ENCODE data around the gene ZNF521.

ZNF521 gene

GRCh38 chr18:25145731-25146511, 206.0 kb downstream of the ZNF521 start:
- TF ChIP-seq MAX (IDR thresholded peaks at IDR 0.05; ENCODE audit: low read depth, low read length) (no peak), MYC (IDR thresholded peaks at IDR 0.05; ENCODE audit: low read depth, low read length) (no peak), CTCF (IDR thresholded peaks at IDR 0.05; ENCODE audit: low read depth, low read length) (no peak), POLR2A (IDR thresholded peaks at IDR 0.05; ENCODE audit: extremely low read depth, insufficient read length) (no peak)
- H3K4me3 ChIP-seq (ENCODE audit: low read depth, low read length) = no peak overlapping the region
- DNase-seq (ENCODE audit: low read depth) = no peak

- TF ChIP-seq POLR2A (IDR thresholded peaks at IDR 0.05; ENCODE audit: extremely low read depth, insufficient read length) (no peak), MAX (IDR thresholded peaks at IDR 0.05; ENCODE audit: low read depth, low read length) (no peak), CTCF (IDR thresholded peaks at IDR 0.05; ENCODE audit: low read depth, low read length) (no peak), MYC (IDR thresholded peaks at IDR 0.05; ENCODE audit: low read depth, low read length) (no peak)
- DNase-seq (ENCODE audit: low read depth) = no peak
- no peak overlapping the region for H3K4me3 ChIP-seq (ENCODE audit: low read depth, low read length)
Observed at GRCh38 chr18:25144820-25145219, 207.1 kb downstream of the ZNF521 start.

GRCh38 chr18:25141886-25142285, 210.1 kb downstream of the ZNF521 start:
- no peak for DNase-seq (ENCODE audit: low read depth)
- TF ChIP-seq CTCF (IDR thresholded peaks at IDR 0.05; ENCODE audit: low read depth, low read length) (no peak), MYC (IDR thresholded peaks at IDR 0.05; ENCODE audit: low read depth, low read length) (no peak), POLR2A (IDR thresholded peaks at IDR 0.05; ENCODE audit: extremely low read depth, insufficient read length) (no peak), MAX (IDR thresholded peaks at IDR 0.05; ENCODE audit: low read depth, low read length) (no peak)
- no peak overlapping the region for H3K4me3 ChIP-seq (ENCODE audit: low read depth, low read length)

GRCh38 chr18:25141399-25141798, 210.6 kb downstream of the ZNF521 start:
- TF ChIP-seq MAX (IDR thresholded peaks at IDR 0.05; ENCODE audit: low read depth, low read length) (no peak), MYC (IDR thresholded peaks at IDR 0.05; ENCODE audit: low read depth, low read length) (no peak), POLR2A (IDR thresholded peaks at IDR 0.05; ENCODE audit: extremely low read depth, insufficient read length) (no peak), CTCF (IDR thresholded peaks at IDR 0.05; ENCODE audit: low read depth, low read length) (no peak)
- H3K4me3 ChIP-seq (ENCODE audit: low read depth, low read length) = no peak overlapping the region
- no peak for DNase-seq (ENCODE audit: low read depth)

- DNase-seq (ENCODE audit: low read depth) = no peak
- TF ChIP-seq MYC (IDR thresholded peaks at IDR 0.05; ENCODE audit: low read depth, low read length) (no peak), MAX (IDR thresholded peaks at IDR 0.05; ENCODE audit: low read depth, low read length) (no peak), CTCF (IDR thresholded peaks at IDR 0.05; ENCODE audit: low read depth, low read length) (no peak), POLR2A (IDR thresholded peaks at IDR 0.05; ENCODE audit: extremely low read depth, insufficient read length) (no peak)
- H3K4me3 ChIP-seq (ENCODE audit: low read depth, low read length) = no peak overlapping the region
Observed at GRCh38 chr18:25140962-25141308, 211.0 kb downstream of the ZNF521 start.
